Right atrium auricular region (tissue), 2 donors: Measurements from ENCODE around the gene GPR137. TPM values are rescaled to one million over a fixed set of nuclear protein-coding genes. Genes with fewer than 3 reads are reported as not detected.

Experiments
- DNase-seq: peaks from one replicate; pipeline ENCODE4 v3.0.0-alpha.2; 2019; ENCODE audit warnings: low spot score
- H3K27ac ChIP-seq, 2 donors: fragments of 200-600 bp; sonication (generic); 1 replicate in 1 of 2; 2 replicates in 1 of 2; pipeline ENCODE4 v1.5.1; 2016 to 2019
- H3K27me3 ChIP-seq, 2 donors: fragments of 200-600 bp; sonication (generic); one replicate each; pipeline versions ENCODE4 v1.5.1 to v1.6.0; 2017 to 2019
- H3K36me3 ChIP-seq: fragments of 200-600 bp; sonication (generic); one replicate; pipeline ENCODE4 v1.5.1; 2016
- H3K4me1 ChIP-seq, 2 donors: fragments of 200-600 bp; sonication (generic); one replicate each; pipeline versions ENCODE4 v1.5.1 to v1.6.0; 2017 to 2019
- H3K4me3 ChIP-seq, 2 donors: fragments of 200-600 bp; sonication (generic); 1 replicate in 1 of 2; 2 replicates in 1 of 2; pipeline ENCODE4 v1.5.1; 2017 to 2019; ENCODE audit warnings: mild to moderate bottlenecking in 1 of 2, moderate library complexity in 1 of 2
- H3K9me3 ChIP-seq, 2 donors: fragments of 200-600 bp; sonication (generic); one replicate each; pipeline ENCODE4 v1.5.1; 2019
- total RNA-seq, 2 donors: library from RNA; depleted of rRNA; stranded (reverse); fragments of >200 nt; gene quantifications; one replicate each; pipeline ENCODE4 v1.1.0, GENCODE V29; 2016
- TF ChIP-seq, protein P1 (sequence below), 2 donors: fragments of 200-600 bp; sonication (generic); IDR thresholded peaks; one replicate each; pipeline ENCODE4 v1.5.1; 2019; ENCODE audit warnings: antibody characterized with exemption in 2 of 2

Gene GPR137
- total RNA-seq, 2 donors from 2014 or later = 22.1 to 23.5 TPM

DNA sequence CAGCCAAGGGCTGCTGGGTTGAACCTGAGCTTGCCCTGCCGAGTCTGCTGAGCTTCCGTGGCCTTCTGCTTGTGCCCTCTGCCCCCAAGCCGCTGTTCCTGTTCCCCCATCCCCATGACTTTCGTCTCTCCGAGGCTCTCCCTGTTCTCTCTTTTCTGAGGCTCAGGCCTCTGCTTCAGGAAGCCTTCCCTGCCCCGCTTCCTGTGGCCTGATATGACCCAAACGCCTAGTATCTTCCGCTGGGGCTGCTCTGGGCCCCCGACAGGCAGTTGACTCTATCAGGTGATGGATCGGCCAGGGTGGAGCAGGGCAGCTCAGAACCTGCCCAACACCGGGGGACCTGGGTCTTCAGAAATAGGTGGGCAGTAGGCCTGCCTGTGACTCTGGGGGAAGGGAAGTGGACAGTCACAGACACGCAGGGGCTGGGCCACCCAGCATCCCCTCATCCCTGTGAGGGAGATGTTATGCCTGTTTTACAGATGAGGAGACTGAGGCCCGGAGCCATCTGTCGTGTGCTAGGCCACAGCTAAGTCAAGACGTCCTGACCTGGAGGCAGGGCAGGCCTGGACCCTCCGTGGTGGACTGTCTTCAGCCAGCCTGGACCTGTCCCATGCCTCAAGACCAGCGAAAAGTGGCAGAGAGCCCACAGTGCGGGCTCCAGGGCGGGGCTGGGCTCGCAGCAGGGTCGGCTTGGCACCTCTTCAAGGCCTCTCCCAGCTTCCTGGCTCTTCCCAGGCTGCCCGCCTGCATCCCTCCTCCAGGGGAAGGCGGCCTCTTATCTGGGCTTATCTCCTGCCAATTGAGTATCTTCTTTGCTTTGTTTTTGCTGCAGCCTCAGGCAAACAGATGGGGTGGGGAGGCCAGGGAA is 17.4 kb upstream of the GPR137 start:
- H3K4me1 ChIP-seq = peaks cover 0 to 45% of the 10 kb centered on the region in 2 donors

GRCh38 chr11:64268893-64269539 is 16.6 kb upstream of the GPR137 start:
- Histone ChIP-seq H3K4me1 (peaks cover 0 to 45% of the 10 kb centered on the region in 2 donors), H3K27ac (peak overlapping the region; percentile 93 to 98), H3K36me3 (peaks cover 11% of the 10 kb centered on the region), H3K9me3 (no peaks in the 10 kb centered on the region), H3K27me3 (no peaks in the 10 kb centered on the region), H3K4me3 (peak overlapping the region; percentile 59 to 72)
- TF ChIP-seq, protein P1, sequence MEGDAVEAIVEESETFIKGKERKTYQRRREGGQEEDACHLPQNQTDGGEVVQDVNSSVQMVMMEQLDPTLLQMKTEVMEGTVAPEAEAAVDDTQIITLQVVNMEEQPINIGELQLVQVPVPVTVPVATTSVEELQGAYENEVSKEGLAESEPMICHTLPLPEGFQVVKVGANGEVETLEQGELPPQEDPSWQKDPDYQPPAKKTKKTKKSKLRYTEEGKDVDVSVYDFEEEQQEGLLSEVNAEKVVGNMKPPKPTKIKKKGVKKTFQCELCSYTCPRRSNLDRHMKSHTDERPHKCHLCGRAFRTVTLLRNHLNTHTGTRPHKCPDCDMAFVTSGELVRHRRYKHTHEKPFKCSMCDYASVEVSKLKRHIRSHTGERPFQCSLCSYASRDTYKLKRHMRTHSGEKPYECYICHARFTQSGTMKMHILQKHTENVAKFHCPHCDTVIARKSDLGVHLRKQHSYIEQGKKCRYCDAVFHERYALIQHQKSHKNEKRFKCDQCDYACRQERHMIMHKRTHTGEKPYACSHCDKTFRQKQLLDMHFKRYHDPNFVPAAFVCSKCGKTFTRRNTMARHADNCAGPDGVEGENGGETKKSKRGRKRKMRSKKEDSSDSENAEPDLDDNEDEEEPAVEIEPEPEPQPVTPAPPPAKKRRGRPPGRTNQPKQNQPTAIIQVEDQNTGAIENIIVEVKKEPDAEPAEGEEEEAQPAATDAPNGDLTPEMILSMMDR (IDR thresholded peaks at IDR 0.05) = no peak
- DNase-seq = peak; percentile 80

More for the DNA sequence above, 17.4 kb upstream of the GPR137 start:
- Histone ChIP-seq H3K4me3 (peak overlapping the region; percentile 59 to 72), H3K27me3 (no peaks in the 10 kb centered on the region), H3K36me3 (peaks cover 19% of the 10 kb centered on the region), H3K9me3 (no peaks in the 10 kb centered on the region), H3K27ac (peak overlapping the region; percentile 93 to 98)
- TF ChIP-seq, protein P1 (IDR thresholded peaks at IDR 0.05) = no peak
- DNase-seq = peak; percentile 82

GRCh38 chr11:64269540-64270220 is 16.0 kb upstream of the GPR137 start:
- H3K4me3 ChIP-seq = peak overlapping the region; percentile 62 to 72
- TF ChIP-seq, protein P1 (IDR thresholded peaks at IDR 0.05) = peak in 1 of 2 donors; percentile 55
- no peaks in the 10 kb centered on the region for H3K27me3 ChIP-seq
- DNase-seq = peak; percentile 99
- peaks cover 9% of the 10 kb centered on the region for H3K36me3 ChIP-seq
- H3K9me3 ChIP-seq = no peaks in the 10 kb centered on the region
- peaks cover 0 to 45% of the 10 kb centered on the region in 2 donors for H3K4me1 ChIP-seq
- peak overlapping the region; percentile 93 to 98 for H3K27ac ChIP-seq

DNA sequence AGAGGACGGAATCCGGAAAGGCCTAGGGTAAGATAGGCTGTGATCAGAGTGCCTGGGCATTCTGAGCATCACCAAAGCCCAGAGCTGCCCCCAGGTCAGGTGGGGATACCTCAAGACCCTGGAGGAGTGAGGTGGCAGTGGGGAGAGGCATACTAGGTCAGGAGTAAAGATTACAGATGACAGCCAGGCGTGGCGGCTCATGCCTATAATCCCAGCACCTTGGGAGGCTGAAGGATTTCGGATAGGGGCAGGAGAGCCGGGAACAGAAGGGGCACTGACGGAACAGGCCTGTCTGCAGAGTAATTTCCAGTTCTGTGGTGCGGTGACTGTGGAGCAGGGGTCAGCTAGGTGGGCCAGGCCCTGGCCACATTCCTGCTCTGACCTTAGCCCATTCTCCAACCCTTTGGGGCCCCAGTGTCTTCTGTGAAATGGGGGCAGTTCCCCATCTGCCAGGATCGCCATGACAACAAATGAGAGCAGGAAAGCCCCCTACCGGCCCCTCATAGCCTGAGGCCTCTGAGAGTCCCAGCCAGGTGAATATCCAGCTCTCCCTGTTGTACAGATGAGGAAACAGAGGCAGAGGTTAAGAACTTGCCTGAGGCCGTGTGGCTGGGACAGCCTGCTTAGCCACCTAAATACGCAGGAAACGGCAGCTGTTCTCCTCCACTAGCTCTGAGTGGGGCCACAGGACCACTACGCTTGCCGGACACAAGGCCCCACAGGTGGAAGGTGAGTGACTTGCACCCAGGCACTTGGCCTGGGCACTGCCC is 10.4 kb upstream of the GPR137 start:
- H3K4me1 ChIP-seq = peaks cover 0 to 18% of the 10 kb centered on the region in 2 donors
- peaks cover 23% of the 10 kb centered on the region for H3K36me3 ChIP-seq
- no peak overlapping the region for H3K4me3 ChIP-seq
- no peak overlapping the region for H3K27ac ChIP-seq
- TF ChIP-seq, protein P1 (IDR thresholded peaks at IDR 0.05) = no peak
- no peak for DNase-seq
- H3K9me3 ChIP-seq = no peaks in the 10 kb centered on the region
- H3K27me3 ChIP-seq = no peaks in the 10 kb centered on the region

GRCh38 chr11:64275841-64276240 is 9.8 kb upstream of the GPR137 start:
- Histone ChIP-seq H3K9me3 (no peaks in the 10 kb centered on the region), H3K36me3 (peaks cover 23% of the 10 kb centered on the region), H3K4me1 (peaks cover 0 to 22% of the 10 kb centered on the region in 2 donors), H3K27me3 (no peaks in the 10 kb centered on the region), H3K27ac (no peak overlapping the region), H3K4me3 (no peak overlapping the region)
- TF ChIP-seq, protein P1 (IDR thresholded peaks at IDR 0.05) = no peak
- no peak for DNase-seq
